Measurements from ENCODE around the gene FKBP5.
A peak's percentile ranks its signal among the peaks of the same experiment; 100 is the strongest.
"Not testable (repeated sequence)": the region's sequence is repeated elsewhere in the genome, so short reads cannot be mapped to it uniquely, and the experiment has no call there.

FKBP5 gene

DNA sequence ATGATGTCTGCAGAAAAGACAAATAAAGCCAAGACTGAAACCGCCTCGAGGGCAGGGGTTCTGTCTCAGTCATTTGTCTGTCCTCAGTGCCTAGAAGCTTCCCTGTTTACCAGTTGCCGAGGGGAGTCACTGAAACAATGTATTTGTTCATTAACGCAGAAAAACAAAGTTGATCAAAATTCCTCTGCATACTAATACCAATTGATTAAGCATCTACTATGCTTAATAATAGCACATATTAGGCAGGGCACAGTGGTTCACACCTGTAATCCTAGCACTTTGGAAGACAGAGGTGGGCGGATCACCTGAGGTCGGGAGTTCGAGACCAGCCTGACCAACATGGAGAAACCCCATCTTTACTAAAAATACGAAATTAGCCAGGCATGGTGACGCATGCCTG is 1.8 kb upstream of the FKBP5 start:
- Mint-ChIP-seq H3K9me3 (no peaks in the 10 kb centered on the region), H3K4me3 (no peak overlapping the region), H3K27me3 (no peaks in the 10 kb centered on the region), H3K27ac (no peak overlapping the region), H3K36me3 (no peaks in the 10 kb centered on the region), H3K4me1 (peaks cover 8% of the 10 kb centered on the region)
- ATAC-seq (ENCODE audit: low read depth) (no peak), DNase-seq (ENCODE audit: low spot score in 2 of 2) (no peak)

DNA sequence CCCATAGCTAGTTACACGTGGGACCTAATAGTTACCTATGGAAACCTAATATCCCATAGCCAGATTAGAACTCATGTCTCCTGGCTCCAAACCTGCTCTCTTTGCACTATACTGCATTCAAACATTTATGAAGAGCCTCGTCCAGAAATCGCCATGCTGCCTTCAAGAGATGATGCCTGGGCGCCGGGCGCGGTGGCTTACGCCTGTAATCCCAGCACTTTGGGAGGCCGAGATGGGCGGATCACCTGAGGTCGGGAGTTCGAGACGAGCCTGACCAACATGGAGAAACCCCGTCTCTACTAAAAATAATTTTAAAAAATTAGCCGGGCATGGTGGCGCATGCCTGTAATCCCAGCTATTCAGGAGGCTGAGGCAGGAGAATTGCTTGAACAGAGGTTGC is 1.3 kb upstream of the FKBP5 start:
- not testable (repeated sequence) for H3K27me3 Mint-ChIP-seq; H3K9me3 Mint-ChIP-seq; H3K4me1 Mint-ChIP-seq; ATAC-seq (ENCODE audit: low read depth); H3K36me3 Mint-ChIP-seq; H3K27ac Mint-ChIP-seq; DNase-seq (ENCODE audit: low spot score in 2 of 2)
- H3K4me3 Mint-ChIP-seq: peak overlapping the region; percentile 32

DNA sequence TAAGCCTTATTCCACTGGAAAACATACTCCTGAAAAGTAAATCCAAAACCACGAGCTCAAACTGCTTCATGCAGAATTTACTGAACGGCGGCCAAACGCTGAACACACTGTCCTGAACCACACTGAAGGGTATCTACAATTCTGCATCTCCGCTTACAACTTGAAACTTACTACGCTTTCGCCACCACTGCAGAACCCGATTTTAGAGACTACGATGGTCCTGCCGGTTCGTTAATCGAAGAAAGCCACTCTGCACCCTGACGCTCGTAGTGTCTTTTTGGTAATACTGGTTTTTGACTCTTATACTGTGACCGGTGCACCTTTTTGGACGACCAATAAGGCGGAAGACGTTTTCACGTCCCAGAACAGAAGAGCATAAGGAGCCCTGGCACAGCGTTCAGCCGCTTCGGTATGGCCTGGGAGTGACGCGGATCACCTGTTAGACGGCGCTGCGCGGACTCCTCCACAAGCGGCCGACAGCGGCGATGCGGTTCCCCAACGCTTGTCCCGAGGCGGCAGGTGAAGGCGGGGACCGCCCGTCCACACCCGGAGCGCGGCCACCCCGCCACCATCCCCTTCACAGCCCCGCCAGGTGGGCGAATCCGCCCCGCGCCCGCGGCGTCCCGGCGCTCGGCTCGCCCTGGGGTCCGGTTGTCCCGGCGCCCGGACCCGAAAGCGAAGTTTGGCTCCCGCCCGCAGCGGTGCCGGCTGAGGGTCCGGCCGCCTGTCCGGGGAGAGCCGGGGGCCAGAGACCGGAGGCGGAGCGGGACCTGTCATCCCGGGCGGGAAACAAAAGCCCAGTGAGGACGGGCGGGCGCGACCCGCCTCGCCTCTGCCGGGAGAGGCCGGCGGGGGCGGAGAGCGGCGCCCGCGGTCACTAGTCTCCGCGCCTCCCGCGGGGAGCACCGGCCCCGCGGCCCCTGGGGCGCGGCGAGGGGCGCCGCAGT is 784 bp downstream of the FKBP5 start:
- no peaks in the 10 kb centered on the region for H3K9me3 Mint-ChIP-seq
- peak overlapping the region; percentile 82 for H3K27ac Mint-ChIP-seq
- no peaks in the 10 kb centered on the region for H3K36me3 Mint-ChIP-seq
- peaks cover 8% of the 10 kb centered on the region for H3K4me1 Mint-ChIP-seq
- no peaks in the 10 kb centered on the region for H3K27me3 Mint-ChIP-seq
- peak overlapping the region; percentile 96 for H3K4me3 Mint-ChIP-seq
- DNase-seq (ENCODE audit: low spot score in 2 of 2) (peak; percentile 46 to 55), ATAC-seq (ENCODE audit: low read depth) (peak; percentile 54)

DNA sequence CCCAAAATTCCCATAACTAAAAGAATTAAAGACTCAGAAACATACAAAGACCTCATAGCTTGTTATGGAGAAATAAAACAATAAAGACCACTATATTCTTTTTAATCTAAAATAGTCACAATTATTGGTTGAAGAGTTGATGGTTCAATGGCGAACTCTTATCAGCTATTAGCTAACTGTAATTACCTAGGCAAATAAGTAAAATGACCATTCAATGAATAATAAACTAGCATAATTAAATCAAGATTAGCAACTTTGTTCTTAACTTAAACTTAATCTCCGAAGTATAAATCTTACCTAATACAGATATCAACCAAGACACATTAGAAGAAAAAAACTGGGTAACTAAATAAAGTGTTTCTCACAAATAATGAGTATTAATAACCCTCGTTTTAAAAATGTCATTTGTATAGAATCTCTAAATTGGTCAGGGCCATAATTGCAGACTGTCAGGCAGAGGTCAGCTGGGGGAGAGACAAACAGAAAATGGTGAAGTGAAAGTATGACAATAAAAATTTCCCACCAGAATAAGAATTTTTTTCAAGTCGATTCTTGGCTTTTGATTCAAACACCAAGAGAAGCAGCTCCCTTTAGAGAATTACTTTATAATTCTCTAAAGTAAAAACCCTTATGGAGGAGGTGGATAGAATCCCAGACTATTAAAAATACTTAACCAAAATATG is 1.7 kb downstream of the FKBP5 start:
- H3K27ac Mint-ChIP-seq: peak overlapping the region; percentile 82
- peaks cover 8% of the 10 kb centered on the region for H3K4me1 Mint-ChIP-seq
- no peak for DNase-seq (ENCODE audit: low spot score in 2 of 2)
- no peaks in the 10 kb centered on the region for H3K36me3 Mint-ChIP-seq
- no peak for ATAC-seq (ENCODE audit: low read depth)
- H3K4me3 Mint-ChIP-seq: peak overlapping the region; percentile 96
- H3K9me3 Mint-ChIP-seq: no peaks in the 10 kb centered on the region
- H3K27me3 Mint-ChIP-seq: no peaks in the 10 kb centered on the region

DNA sequence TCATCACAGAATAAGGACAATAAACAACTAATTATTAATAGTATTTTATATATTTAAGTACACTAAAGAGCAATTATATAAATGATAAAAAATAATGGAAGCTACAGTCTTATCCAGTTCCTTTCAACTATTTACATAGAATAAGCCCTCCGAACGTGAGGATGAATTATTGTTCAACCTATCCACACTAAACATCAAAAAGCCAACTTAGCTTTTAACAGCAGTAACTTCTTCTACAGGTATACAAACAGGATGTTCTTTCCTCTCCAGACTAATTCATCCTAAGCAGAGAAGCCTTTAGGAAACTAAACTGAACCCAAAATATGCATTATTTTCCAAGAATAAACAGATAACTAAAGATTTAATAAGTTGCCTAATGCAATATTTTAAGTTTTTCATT is 2.3 kb downstream of the FKBP5 start:
- no peaks in the 10 kb centered on the region for H3K9me3 Mint-ChIP-seq
- H3K4me3 Mint-ChIP-seq: no peak overlapping the region
- peaks cover 8% of the 10 kb centered on the region for H3K4me1 Mint-ChIP-seq
- H3K36me3 Mint-ChIP-seq: no peaks in the 10 kb centered on the region
- no peak for ATAC-seq (ENCODE audit: low read depth)
- H3K27me3 Mint-ChIP-seq: no peaks in the 10 kb centered on the region
- no peak for DNase-seq (ENCODE audit: low spot score in 2 of 2)
- H3K27ac Mint-ChIP-seq: no peak overlapping the region

DNA sequence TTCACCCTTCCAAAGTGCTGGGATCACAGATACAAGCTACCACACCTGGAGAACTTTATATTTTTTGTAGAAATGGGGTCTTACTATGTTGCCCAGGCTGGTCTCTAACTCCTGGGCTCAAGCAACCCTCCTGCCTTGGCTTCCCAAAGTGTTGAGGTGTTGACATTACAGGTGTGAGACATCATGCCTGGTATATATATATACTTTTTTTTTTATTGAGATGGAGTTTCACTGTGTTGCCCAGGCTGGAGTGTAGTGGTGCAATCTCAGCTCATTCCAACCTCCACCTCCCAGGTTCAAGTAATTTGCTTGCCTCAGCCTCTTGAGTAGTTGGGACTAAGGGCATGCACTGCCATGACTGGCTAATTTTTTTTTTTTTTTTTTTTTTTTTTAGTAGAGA is 5.4 kb downstream of the FKBP5 start:
- no peak overlapping the region for H3K27ac Mint-ChIP-seq
- H3K27me3 Mint-ChIP-seq: no peaks in the 10 kb centered on the region
- no peak overlapping the region for H3K4me3 Mint-ChIP-seq
- H3K9me3 Mint-ChIP-seq: no peaks in the 10 kb centered on the region
- peaks cover 3% of the 10 kb centered on the region for H3K36me3 Mint-ChIP-seq
- peaks cover 9% of the 10 kb centered on the region for H3K4me1 Mint-ChIP-seq
- no peak for DNase-seq (ENCODE audit: low spot score in 2 of 2)
- no peak for ATAC-seq (ENCODE audit: low read depth)

DNA sequence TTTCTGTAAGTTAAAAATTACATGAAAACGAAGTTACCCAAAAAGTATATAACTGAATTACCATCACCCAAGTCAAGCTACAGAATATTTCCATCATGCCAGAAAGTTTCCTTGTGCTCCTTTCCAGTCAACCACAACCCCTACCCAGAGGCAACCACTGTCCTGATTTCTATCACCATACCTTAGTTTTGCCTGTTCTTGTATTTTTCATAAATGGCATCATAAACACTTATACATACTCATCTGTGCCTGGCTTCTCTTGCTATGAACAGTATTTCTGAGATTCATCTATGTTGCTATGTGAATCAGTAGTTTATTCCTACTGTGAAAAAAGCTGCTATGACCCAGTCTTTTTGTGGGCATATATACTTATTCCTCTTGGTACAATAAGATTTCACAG is 7.4 kb downstream of the FKBP5 start:
- Mint-ChIP-seq H3K4me3 (no peak overlapping the region), H3K4me1 (peaks cover 5% of the 10 kb centered on the region)

DNA sequence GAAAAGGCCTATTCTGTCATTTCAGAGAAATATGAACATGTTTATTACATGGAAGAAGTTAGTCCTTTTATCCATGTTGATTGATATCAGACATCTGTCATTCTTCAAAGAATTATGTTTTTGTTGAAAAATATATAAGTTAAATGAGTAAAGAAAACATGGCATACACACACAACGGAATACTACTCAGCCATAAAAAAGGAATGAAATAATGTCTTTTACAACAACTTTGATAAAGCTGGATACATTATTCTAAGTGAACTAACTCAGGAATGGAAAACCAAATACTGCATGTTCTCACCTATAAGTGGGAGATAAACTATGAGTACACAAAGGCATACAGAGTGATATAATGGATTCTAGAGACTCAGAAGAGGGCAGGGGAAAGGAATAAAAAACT is 9.3 kb downstream of the FKBP5 start:
- no peak overlapping the region for H3K27ac Mint-ChIP-seq
- peaks cover 5% of the 10 kb centered on the region for H3K36me3 Mint-ChIP-seq
- no peak overlapping the region for H3K4me3 Mint-ChIP-seq
- no peaks in the 10 kb centered on the region for H3K27me3 Mint-ChIP-seq
- H3K9me3 Mint-ChIP-seq: no peaks in the 10 kb centered on the region
- DNase-seq (ENCODE audit: low spot score in 2 of 2): no peak
- H3K4me1 Mint-ChIP-seq: peaks cover 9% of the 10 kb centered on the region
- no peak for ATAC-seq (ENCODE audit: low read depth)

More for the DNA sequence above, 7.4 kb downstream of the FKBP5 start:
- Mint-ChIP-seq H3K9me3 (no peaks in the 10 kb centered on the region), H3K27ac (no peak overlapping the region), H3K36me3 (peaks cover 5% of the 10 kb centered on the region), H3K27me3 (no peaks in the 10 kb centered on the region)
- no peak for DNase-seq (ENCODE audit: low spot score in 2 of 2)
- ATAC-seq (ENCODE audit: low read depth): no peak

DNA sequence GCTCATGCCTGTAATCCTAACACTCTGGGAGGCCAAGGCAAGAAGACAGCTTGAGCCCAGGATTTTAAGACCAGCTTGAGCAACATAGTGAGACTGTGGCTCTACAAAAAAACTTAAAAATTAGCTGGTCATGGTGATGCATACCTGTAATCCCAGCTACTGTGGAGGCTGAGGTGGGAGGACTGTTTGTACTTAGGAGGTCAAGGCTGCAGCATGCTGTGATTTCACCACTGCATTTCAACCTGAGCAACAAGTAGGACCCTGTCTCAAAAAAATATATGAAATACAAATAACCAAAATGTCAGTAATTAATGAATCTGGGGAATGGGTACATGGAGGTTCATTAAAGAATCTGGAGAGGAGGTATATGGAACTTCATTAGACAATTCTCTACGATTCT is 9.9 kb downstream of the FKBP5 start:
- Mint-ChIP-seq H3K4me3 (no peak overlapping the region), H3K4me1 (peaks cover 13% of the 10 kb centered on the region), H3K9me3 (no peaks in the 10 kb centered on the region), H3K27me3 (no peaks in the 10 kb centered on the region), H3K27ac (no peak overlapping the region), H3K36me3 (peaks cover 5% of the 10 kb centered on the region)
- no peak for DNase-seq (ENCODE audit: low spot score in 2 of 2)
- no peak for ATAC-seq (ENCODE audit: low read depth)

DNA sequence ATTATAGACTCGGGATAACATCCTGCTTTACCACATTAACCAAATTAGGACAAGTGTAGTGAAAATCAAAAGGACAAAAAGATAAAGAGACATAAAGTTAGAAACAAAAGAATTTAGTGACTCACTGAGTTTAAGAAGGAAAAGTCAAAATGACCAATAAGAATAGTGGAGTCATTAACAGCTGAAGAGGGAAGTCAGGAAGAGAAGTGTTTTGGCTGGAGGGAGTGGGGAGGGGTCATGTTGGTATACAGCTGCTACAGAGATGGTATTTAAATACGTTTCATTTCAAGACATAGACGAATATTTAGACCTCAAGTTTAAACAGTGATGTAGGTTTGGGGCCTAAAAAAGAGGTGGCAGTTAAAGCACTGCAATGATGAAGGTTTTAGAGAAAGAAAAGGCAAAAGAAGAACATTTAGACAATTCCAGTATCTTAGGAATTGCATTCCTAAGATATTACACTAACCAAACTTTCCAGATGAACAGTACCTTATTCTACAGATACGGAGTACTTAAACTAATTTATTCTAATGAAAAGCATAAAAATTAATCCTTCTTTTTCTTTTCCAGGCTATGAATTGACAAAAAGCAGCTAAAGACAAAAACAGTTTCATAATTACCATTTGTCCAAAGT is 10.6 kb downstream of the FKBP5 start:
- no peak for DNase-seq (ENCODE audit: low spot score in 2 of 2)
- no peaks in the 10 kb centered on the region for H3K27me3 Mint-ChIP-seq
- no peak for ATAC-seq (ENCODE audit: low read depth)
- no peaks in the 10 kb centered on the region for H3K9me3 Mint-ChIP-seq
- peaks cover 13% of the 10 kb centered on the region for H3K4me1 Mint-ChIP-seq
- H3K27ac Mint-ChIP-seq: no peak overlapping the region
- H3K4me3 Mint-ChIP-seq: no peak overlapping the region
- H3K36me3 Mint-ChIP-seq: peaks cover 5% of the 10 kb centered on the region

DNA sequence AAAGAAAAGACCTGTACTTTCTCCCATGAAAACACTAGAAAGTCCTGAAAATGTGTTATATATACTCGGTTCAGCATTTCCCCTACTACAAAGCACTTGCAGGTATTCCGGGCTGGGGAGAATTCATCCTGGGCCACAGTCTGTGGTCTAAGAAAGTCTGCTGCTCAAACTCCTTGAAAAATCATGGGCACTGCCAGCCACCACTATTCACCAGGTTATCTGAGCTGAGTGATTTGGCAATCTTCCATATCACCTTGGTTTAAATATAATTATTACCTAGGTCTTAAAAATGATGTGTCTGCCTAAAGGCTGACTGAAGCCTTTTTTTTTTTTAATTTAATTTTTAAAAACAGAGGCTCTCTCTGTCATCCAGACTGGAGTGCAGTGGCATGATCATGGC is 11.3 kb downstream of the FKBP5 start:
- DNase-seq (ENCODE audit: low spot score in 2 of 2) (no peak), ATAC-seq (ENCODE audit: low read depth) (no peak)
- no peak overlapping the region for H3K27ac Mint-ChIP-seq
- no peaks in the 10 kb centered on the region for H3K27me3 Mint-ChIP-seq
- no peaks in the 10 kb centered on the region for H3K9me3 Mint-ChIP-seq
- H3K36me3 Mint-ChIP-seq: peaks cover 5% of the 10 kb centered on the region
- no peak overlapping the region for H3K4me3 Mint-ChIP-seq
- peaks cover 15% of the 10 kb centered on the region for H3K4me1 Mint-ChIP-seq

DNA sequence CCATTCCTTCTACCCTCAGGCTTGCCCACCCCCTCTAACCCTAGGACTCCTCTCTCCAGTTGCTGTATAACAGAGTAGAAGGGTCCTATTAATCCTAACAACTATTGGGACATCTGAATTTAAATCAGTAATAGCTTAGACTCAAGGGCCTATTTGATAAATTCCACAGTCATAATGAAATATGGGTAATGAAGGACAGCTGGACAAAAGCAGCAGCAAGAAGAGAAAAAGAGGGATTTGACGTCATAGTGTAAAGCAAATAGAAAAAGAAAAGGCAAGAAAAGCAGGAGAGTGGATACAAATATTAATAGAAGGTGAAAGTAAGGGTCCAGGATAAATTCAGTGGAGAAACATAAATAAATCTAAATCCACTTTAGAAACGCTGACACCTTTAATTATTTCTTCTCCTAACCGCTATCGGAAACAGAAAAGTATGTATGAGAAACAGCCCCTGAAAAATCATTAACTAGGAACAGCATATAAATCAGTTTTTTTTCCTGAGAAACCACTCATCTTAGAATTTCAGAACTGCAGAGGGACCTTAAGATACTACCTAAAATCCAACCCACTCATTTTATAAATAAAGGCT is 12.8 kb downstream of the FKBP5 start:
- Mint-ChIP-seq H3K9me3 (no peaks in the 10 kb centered on the region), H3K4me3 (no peak overlapping the region), H3K27me3 (no peaks in the 10 kb centered on the region), H3K36me3 (peaks cover 5% of the 10 kb centered on the region), H3K4me1 (peaks cover 13% of the 10 kb centered on the region), H3K27ac (no peak overlapping the region)
- ATAC-seq (ENCODE audit: low read depth) (no peak), DNase-seq (ENCODE audit: low spot score in 2 of 2) (no peak)

DNA sequence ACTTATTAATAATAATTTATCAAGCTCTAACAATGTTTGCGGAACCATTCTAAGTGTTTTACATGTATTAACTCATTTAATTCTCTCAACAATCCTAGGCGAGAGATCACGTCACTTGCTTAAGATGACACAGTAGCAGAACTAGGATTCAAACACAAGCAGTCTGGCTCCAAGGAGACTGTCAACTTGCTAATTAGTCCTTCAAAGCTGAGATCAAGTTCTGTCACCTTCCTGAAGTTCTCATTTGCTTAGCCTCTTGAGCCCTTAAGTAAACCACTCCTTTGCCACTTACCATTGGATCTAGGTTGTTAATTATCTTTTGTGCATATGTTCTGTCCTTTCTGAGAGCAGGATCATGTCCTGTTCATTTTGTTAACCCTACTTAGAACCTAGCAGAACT is 14.1 kb downstream of the FKBP5 start:
- no peak for ATAC-seq (ENCODE audit: low read depth)
- H3K4me1 Mint-ChIP-seq: peaks cover 13% of the 10 kb centered on the region
- H3K36me3 Mint-ChIP-seq: peaks cover 4% of the 10 kb centered on the region
- peak overlapping the region; percentile 11 for H3K27ac Mint-ChIP-seq
- H3K9me3 Mint-ChIP-seq: no peaks in the 10 kb centered on the region
- no peak for DNase-seq (ENCODE audit: low spot score in 2 of 2)
- H3K27me3 Mint-ChIP-seq: no peaks in the 10 kb centered on the region
- H3K4me3 Mint-ChIP-seq: no peak overlapping the region

DNA sequence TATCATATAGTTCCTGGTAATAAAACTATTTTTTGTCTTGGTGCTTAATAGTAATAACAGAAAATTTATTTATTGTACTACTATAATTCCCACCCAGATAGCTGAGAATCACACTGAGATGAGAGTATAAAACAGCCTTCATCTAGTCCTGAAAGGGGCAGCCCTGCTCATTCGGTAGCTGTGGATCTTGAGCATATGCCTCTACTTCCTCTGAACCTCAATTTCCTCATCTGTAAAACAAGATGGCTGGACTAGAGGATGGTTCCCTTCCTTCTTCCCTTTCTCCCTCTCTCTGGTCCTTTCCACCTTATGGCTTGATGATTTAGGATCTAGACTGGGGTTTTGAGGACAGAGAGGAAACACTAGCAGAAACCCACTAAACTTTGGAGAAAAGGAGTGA is 15.0 kb downstream of the FKBP5 start:
- no peak for ATAC-seq (ENCODE audit: low read depth)

More for the DNA sequence above, 15.0 kb downstream of the FKBP5 start:
- Mint-ChIP-seq H3K4me1 (peaks cover 13% of the 10 kb centered on the region), H3K9me3 (no peaks in the 10 kb centered on the region), H3K27ac (peak overlapping the region; percentile 11), H3K4me3 (no peak overlapping the region), H3K27me3 (no peaks in the 10 kb centered on the region), H3K36me3 (peaks cover 2% of the 10 kb centered on the region)
- no peak for DNase-seq (ENCODE audit: low spot score in 2 of 2)
